GM21723 (cell line): ENCODE measurements around the gene P3H2.

ENCODE experiments used
- ATAC-seq: cut with Tn5 transposase; IDR thresholded peaks from one replicate; pipeline ENCODE4 v1.9.1; 2021; ENCODE audit warnings: mild to moderate bottlenecking, moderate library complexity; ENCODE audit not compliant: unreplicated experiment

The P3H2 gene

DNA sequence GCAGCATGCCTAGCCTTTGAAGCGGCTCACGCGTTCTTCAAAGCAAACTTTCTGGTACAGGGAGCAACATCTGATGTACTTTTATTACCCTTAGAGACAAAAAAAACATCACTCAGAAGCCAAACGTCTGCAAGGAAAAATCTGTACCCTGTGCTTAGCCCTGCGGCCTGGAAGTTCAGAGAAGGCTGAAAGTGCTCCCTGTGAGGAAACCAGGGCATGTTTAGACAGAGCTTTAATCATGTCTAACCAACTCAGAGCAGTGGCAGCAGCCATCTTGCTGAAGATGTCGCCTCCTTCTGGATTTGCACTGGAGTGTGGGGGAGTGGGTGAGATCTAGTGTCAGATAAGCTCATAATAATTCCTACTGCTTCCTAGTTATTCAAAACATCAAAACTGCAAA, 170.4 kb downstream of the P3H2 start:
- ATAC-seq: no peak

DNA sequence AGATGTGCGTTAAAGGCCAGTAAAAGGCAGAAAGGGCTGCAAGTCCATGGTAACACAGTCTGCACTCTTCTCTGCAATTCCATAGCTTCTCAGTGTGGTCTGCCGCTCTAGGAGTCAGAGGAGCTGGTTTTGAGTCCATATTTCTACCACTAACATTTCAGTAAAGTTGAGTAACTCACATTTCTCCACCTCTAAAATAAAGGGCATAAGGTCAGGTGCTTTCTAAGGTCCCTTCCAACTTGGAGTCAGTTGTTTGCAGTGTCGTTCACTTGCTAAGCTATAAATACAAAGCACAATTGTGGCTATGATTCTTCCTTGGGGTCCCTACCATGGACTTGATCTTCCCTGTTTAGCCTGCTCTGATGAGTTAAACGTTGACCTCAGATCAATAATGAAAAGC, 171.1 kb downstream of the P3H2 start:
- ATAC-seq: no peak

DNA sequence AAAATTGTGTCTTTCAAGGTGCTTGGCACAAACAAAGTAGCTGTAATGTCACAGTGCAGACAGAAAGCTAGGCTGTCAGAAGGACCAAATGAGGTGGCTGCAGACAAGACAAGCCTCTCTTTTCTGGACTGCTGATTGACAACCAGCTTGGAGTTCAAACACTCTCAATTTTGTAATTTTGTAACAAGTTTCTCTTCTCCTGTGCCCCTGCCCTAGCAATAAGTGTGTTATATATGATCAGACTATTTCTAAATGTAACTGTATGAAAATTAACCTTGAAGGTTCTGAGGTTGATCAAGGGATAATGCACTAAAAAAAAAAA, 172.0 kb downstream of the P3H2 start:
- no peak for ATAC-seq

DNA sequence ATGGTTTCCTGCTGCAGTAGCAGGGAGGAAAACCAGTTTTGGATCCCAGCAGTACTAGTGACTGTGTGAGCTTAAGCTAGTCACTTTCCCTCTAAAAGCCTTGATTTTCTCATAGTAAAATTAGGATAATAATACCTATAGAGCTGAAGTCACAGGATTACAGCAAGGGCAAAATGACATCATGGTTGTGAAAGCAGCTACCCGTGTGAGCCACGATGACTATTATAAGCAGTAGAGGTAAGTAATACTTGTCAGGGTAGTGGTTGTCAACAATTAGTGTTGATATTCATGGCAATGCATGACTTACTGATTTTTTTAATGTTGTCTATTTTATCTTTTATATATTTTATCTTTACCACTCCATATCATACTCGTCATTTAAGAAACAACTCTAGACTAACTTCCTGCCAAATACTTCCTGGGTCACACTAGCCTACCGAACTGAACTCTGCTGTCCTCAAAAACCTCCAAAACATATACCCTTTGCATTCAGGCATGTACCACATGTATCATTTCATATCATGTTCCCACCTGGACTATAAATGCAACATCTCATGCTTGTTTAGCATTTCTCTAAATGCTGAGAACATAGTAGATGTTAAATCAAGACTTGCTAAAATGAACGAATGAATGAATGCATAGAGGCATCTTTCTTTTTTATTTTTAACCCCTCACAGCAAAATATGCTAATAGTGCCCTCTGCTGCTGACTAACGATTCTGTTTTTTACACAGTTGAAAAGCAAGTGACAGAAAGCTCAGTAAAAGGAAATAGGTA, 172.6 kb downstream of the P3H2 start:
- ATAC-seq: no peak

DNA sequence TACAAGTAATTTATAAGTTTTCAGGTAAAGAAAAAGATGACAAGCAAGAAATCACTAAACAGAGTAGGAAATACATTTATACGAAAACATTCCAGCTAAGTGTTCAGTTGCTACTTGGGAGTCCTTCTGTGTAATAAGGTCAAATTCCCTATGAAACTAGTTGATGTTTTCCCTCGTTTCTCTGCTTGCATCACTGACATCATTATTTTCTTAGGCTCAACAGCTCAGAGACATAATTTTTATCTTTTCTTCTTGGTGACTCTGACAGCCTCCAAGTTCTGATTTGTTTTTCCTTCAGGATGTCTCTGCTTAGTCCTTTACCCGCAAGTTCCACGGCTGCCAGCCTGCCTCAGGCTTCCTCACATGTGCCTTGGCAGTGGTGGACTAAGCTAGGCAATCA, 173.6 kb downstream of the P3H2 start:
- no peak for ATAC-seq

DNA sequence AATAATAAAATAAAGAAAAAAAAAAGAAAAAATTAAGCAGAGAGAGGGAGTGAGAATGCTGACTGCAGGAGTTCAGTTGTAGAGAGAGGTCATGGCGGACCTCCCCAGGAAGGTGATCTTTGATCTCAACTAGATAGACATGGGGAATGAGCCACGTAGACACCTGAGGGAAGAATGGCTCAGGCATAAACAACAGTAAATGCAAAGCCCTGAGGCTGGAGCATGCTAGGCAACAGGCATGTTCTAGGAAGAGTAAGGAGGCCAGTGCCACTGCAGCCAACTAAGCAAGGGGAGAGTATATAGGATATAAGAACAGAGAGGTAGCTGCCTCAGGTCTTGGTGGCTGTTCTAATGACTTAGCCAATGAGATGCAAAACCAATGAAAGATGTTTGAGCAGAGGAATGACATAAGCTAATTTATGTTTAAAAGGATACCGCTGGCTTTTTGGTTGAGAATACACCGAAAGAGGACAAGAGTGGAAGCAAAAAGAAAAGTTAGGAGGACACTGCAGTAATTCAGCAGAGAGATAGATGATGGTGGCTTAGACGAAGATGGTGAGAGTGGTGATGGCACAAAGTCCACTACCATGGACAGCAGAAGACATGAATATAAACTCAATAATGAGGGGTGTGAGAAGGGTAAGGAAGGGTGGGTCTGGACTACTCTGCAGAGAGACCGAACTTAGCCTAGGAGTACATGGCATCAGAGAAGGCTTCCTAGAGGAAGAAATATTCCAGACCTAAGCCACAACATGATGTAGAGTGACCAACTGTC, 174.6 kb downstream of the P3H2 start:
- ATAC-seq: no peak

DNA sequence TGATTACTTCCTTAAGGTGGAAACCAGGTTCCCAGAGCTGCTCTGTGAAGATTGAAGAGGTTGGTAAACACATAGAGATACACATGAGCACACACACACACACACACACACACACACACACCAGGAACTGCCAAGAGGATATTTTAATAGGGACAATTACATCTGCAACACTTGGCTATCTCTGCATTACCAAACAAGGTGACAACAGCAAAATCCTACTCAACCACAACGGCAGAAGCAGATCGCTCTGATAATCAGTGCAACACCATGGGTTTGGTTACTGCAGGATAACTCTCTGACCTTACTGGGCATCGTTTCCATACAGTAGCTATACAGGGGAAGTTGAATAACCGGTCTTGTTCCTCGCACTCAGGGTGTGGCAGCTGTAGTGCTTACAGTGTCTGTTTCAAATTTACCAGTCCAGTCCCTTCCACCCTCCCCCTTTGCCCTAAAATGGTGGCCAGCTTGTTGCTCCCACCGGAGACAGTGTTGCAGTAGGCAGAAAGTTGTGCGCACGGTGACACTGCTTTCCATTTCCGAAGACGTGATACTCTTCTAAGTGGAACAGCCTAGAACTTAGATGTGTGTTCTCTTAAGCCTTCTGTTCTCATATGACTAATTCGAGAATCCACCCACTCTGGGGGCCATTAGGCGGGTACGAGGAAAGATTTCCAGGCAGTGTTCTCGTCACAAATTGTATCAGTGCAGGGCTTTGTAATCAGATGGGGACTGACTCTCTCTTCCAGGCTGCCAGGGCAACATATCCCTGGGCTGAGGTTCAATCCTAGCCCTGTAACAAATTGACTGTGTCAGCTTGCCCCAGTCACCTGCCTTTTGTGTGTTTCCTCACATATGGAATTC, 176.2 kb downstream of the P3H2 start:
- ATAC-seq: no peak

DNA sequence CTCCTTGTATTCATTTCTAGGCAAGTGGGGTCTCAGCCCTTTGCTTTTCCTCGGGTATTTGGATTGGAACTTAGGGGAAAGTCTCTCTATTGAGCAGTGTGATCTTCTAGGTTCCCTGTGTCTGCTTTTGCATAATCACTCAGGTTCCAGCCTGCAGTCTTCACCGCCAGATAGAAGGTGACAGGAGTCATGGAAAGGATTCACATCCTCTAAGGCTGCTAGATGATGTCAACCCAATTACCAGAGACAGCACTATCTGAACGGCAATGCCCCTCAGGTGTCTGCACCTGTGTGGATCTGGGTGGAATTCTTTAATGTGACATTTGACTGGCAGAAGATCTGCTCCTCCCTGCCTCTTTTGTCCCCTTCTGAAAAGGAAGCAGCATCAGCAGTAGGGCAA, 177.7 kb downstream of the P3H2 start:
- no peak for ATAC-seq

DNA sequence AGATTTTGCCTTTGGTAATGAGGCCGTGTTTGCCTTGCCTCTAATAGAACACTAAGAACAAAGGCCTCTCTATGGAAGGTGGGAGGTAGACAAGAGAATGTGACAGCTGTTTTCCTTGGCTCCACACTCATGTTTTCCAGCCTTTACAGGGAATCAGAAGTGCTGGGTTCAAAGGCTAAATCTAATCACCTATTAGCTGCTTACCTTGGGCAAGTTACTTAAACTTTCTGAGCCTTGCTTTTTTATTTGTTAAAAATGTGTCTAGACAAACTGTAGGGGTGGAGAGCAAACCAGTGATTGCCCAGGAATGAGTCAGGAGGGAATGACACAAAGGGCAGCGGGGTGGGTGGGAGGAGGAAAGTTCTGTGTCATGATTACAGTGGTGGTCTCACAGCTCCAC, 179.0 kb downstream of the P3H2 start:
- no peak for ATAC-seq

DNA sequence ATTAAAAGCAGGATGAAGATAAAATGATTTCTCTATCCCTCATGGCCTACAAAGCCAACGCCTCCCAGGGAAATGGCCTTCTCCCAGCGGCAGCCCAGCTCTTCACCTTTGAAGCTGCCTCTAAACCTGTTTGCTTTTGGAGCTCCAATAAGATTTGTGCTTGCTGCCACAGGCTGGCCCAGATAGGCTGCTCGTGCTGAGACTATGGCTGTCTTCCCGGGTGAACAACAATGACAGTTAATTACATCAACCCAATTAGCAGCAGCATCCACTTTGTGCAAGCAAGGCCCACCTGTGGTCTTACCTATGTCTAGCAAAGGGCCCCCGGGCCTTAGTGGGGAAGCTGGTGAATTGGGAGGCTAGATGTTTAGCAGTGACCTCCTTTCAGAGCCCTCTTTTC, 179.6 kb downstream of the P3H2 start:
- ATAC-seq: no peak

DNA sequence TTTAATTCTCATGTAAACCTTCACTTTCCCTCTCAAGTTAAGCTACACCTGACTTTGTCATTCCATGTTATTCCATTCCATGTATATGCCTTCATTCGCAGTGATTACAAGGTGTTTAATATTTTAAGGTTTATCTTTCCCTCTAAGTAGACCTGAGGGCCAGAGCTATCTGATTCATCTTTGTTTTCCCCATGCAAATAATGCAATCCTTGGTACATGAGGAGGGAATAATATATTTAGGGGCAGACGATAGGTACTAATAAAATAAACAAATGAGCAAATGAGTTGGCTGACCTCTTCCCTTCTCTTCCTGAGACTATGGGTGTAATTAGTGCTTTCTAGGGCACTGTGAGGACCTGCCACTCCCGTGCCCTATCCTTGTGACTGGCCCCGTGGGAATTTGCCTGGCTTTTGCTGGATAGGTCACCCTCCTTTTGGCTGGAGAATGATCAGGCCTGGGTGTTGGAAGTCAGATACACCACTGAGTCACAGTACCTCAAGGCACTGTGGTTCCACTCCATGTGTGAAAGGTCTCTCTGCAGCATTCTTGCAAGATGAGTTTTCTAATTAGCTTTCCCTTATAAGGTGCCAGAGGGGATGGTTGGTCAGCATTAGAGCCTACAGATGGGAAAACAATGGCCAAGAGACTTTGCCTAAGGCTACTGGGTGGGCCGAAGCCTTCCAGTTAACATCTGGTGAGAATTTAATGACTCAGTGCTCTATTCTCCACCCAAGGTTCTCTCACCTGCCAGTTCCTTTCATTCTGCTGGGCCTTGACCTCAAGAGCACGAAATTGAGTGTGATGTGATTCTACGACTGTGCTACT, 183.2 kb downstream of the P3H2 start:
- no peak for ATAC-seq

DNA sequence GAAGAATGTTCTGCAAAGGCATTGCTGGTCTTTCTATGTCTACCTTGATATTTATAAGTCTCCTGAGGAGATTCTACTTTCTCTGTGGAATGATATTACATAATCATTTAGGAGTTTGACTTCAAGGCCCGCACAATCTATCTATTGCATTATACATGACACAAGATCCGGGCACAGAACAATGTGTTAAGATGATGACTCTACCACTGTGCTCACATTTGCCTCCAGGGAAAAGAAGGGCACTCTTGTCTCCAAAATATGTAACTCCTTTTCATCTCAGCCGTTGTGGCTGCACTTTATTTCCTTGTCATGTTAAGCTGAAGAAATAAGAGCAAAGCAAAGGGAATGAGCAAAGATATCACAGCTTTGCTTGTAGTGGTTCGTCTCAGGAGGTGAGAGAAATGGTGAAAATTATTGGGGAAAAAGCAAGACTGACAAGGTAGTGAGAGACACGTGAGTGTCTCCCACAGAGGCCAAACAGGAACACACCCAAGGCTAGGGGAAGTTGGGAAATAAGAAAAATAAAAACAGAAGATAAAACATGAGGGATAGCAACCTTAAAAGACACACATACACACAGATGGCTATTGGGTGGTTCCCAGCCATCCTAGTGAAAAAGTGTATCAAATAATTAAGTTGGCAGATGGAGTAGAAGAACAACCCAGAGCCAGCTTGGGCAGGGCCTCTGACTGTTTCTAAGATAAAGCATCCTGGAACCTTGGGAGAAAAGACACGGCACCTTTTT, 184.3 kb downstream of the P3H2 start:
- ATAC-seq: no peak

DNA sequence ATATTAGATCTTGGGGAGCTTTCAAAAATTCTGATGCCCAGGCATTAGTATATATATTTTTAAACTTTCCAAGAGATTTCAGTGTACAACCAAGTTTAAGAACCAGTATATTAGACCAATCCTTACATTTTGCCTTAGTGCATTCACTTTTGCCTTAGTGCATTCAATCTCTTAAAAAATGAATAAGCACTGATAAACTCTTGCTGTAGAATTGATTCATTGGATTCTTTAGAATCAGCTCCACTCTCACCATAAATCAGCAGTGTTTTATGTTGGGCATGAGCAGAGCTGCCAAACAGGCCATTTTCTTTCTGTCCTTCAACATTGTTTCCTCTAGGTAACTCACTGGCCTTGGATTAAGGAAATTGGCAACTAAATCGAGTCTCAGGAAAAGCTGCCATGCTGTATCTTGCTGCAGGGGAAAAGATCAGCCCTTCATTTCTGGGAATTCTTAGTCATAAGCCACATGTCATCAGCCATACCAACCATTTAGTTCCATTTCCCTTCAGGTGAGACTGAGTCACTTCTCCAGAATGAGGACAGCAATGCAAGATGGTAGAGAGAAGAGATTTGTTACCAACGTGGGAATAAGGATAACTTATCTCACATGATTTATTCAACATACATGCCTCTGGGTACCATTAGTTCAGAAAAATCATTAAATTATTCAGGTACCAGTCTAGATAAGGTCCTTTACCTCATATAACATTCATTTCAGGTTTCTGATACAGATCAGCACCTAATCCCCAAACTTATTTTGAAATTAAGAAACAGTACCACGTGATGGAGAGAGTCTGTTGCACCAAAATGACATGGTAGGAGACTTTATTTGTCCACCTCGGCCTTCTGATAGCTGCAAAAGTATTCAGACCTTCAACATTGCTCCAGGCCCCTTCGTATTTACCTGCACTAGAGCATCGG, 192.5 kb downstream of the P3H2 start:
- no peak for ATAC-seq

DNA sequence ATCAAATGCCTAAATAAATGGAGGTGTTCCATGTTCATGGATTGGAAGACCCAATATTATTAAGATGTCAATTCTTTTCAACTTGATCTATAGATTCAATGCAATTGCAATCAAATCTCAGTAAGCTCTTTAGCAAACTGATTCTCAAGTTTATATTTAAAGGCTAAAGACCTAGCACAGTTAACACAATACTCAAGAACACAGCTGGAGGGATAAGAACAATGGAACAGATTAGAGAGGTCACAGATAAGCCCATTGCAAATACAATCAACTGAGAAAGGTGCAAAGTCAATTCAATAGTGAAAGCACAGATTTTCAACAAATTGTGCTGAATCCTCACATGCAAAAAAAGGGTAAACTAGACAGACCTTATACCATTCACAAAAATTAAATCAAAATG, 198.9 kb downstream of the P3H2 start:
- no peak for ATAC-seq

DNA sequence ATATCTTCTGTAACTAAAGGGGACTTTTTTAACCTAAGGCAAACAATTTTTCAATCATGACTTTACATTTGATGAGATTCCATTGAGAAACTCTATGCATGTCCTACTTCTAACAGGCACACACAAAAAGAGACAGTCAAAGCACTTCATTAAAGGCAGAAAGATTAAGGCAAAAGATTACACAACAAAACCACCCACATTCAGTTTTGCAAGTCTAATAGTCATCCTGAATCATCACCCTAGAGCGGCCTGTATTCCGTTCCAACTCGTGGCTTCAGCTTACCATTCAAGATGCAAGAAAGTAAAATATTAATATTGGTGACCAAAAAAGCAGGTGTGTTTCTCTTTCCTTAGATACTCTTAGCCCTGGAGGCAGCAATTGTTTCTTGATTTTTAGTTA, 205.9 kb downstream of the P3H2 start:
- no peak for ATAC-seq

DNA sequence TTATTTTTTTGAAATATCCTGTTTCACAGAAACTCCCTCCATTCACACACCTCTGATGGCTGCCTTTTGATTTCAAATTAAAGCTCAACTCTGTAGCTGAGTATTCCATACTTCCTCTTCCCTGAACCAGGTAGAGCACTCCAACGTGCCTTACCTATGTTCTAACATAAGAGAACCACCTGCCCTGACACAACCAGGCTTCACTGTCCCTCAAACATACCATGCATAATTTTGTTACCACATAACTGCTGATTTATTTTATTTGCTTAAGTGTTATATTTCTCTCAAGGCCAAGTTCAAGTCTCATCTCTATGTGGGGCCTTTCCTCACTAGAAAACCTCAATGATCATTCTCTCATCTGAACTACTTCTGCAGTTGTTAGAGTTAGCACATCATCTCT, 209.7 kb downstream of the P3H2 start:
- no peak for ATAC-seq

DNA sequence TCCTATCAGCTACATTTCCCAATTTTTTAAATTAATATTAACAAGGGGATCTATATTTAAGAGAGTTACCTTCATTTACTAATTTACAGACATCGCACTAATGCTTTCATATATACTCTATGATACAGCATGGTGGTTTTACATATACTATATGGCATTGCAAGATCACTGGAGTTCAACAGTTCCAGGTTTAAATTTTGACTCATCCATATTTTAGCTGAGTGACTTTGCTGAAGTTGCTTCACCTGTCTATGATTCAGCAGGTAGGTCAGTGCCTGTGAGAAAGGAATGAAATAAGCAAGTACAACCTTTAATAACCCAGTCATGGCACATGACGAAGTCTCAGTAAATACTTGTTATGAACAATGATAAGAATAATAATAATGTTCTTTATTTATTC, 211.1 kb downstream of the P3H2 start:
- ATAC-seq: no peak

DNA sequence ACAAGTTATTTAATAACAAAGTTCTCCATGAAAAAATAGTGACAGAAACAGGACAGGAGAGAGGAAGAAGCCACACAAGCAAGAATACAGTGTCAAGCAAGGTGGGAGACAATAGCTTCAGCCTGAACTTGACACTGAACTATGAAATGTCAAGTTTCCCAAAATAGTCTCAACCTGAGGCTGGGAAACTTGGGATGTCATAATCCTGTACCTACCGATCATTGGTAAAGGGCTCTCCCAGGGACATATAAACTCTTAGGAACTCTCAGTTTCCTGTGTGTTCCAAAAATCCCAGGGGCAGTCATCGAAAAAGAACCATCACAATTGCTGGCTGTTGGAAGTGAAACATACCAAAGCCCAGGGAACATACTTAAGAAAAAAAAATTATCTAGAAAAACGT, 211.6 kb downstream of the P3H2 start:
- no peak for ATAC-seq

DNA sequence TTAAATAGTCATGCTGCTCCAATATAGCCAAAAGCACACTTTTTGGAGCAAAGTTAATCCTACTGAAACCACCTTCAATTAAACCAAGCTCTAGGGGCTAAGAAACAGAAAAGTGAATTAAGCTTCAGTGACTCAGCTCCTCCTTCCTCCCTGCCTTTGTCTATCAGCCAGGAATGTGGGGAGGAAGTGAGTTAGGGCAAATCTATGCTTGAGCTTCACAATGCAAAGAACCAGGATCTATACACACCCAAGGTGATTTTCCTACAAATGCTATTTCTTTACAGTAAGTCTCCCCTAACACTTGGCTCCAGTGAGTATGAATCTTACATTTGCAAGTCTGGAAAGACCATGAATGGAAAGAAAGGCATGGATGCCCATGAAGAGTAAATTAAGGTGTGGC, 212.1 kb downstream of the P3H2 start:
- ATAC-seq: no peak
